HT-29 (cell line): ENCODE measurements around the gene IL13. TPM values are rescaled to one million over a fixed set of nuclear protein-coding genes. Genes with fewer than 3 reads are reported as not detected.

ENCODE experiments used
- DNase-seq: peaks from one replicate; pipeline ENCODE4 v3.0.0-alpha.2; 2015; ENCODE audit warnings: low spot score
- total RNA-seq: library from RNA; depleted of rRNA; stranded (reverse); fragments of >200 nt; shearing (Covaris generic); gene quantifications from 2 replicates; pipeline ENCODE4 v1.2.3, GENCODE V29; 2014

The IL13 gene
- total RNA-seq, 1 experiment from 2014 or later = not detected

- no peak for DNase-seq
Observed at GRCh38 chr5:132669966-132670882, 12.3 kb downstream of the IL13 start.

- no peak for DNase-seq
Observed at GRCh38 chr5:132671000-132671399, 13.0 kb downstream of the IL13 start.

- DNase-seq = no peak
Observed at GRCh38 chr5:132673488-132673887, 15.5 kb downstream of the IL13 start.

GRCh38 chr5:132673939-132674630 lies 16.1 kb downstream of the IL13 start, which contains the start of gene IL4:
IL4 (plus strand) TSS chr5:132673989; CDS start chr5:132674051, 62 bp downstream.
- no peak for DNase-seq

- DNase-seq = no peak
Observed at GRCh38 chr5:132674671-132675506, 16.9 kb downstream of the IL13 start.

GRCh38 chr5:132675936-132676689 lies 18.1 kb downstream of the IL13 start:
- DNase-seq = no peak

GRCh38 chr5:132677191-132677590 lies 19.2 kb downstream of the IL13 start:
- DNase-seq = peak; percentile 91

- no peak for DNase-seq
Observed at GRCh38 chr5:132677682-132678400, 19.9 kb downstream of the IL13 start.

- DNase-seq = no peak
Observed at GRCh38 chr5:132678735-132679134, 20.8 kb downstream of the IL13 start.

GRCh38 chr5:132679166-132679565 lies 21.2 kb downstream of the IL13 start:
- DNase-seq = no peak

GRCh38 chr5:132679717-132680380 lies 21.9 kb downstream of the IL13 start:
- no peak for DNase-seq

- DNase-seq = no peak
Observed at GRCh38 chr5:132680780-132681475, 23.0 kb downstream of the IL13 start.

GRCh38 chr5:132681476-132681831 lies 23.5 kb downstream of the IL13 start:
- no peak for DNase-seq

GRCh38 chr5:132681983-132682382 lies 24.0 kb downstream of the IL13 start:
- no peak for DNase-seq

- DNase-seq = no peak
Observed at GRCh38 chr5:132684491-132684890, 26.5 kb downstream of the IL13 start.

- no peak for DNase-seq
Observed at GRCh38 chr5:132684922-132685720, 27.1 kb downstream of the IL13 start.

- no peak for DNase-seq
Observed at GRCh38 chr5:132686193-132686592, 28.2 kb downstream of the IL13 start.

GRCh38 chr5:132687995-132688394 lies 30.0 kb downstream of the IL13 start:
- DNase-seq = no peak
